ENCODE results near the gene LRP8. TPM values are rescaled to one million over a fixed set of nuclear protein-coding genes. Genes with fewer than 3 reads are reported as not detected.

LRP8 gene
- total and polyA plus RNA-seq, 2 of the 4 experiments (the other 2 are of a cell fraction) = 12.0 to 12.1 TPM

DNA sequence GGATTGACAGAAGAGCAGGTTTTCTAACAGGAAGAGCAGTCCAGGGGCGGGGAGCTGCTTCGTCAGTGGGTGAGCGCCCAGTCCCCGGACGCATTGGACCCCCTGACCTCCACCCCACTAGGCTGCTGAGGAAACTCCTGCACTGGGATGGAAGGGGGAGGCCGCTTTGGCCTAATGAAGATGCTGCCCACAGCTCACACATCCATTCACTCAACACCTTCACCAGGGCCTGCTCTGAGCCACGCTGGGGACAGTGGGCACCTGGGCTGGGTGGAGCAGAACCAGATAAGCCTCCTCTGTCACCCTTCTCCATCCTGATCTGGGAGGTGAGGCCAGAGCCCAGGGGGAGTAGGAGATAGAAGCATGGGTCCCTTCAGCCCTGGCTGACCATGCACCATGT lies 13.3 kb downstream of the LRP8 start:
- intact Hi-C loops (cut with micrococcal nuclease) (no loop called here), dilution Hi-C loops (cut with HindIII; ENCODE audit: low sequenced_read_pairs, unreplicated experiment) (no loop called here), in situ Hi-C loops (cut with MboI; ENCODE audit: low sequenced_read_pairs) (no loop called here)
- Histone ChIP-seq H2BK20ac (ENCODE audit: low read depth, low read length) (no peak overlapping the region), H3K27ac (ENCODE audit: insufficient read depth, low read length) (no peak overlapping the region), H4K8ac (ENCODE audit: low read depth in 2 of 2, low read length in 2 of 2) (no peak overlapping the region), H2BK120ac (ENCODE audit: low read depth, low read length) (no peak overlapping the region), H3K9me3 (ENCODE audit: control insufficient read depth, insufficient read depth, low read length) (no peaks in the 10 kb centered on the region), H3K4me1 (ENCODE audit: control insufficient read depth, insufficient read depth, low read length) (peaks cover 4% of the 10 kb centered on the region; the same call in 1 of the 2 replicates), H3K4me3 (ENCODE audit: insufficient read depth, low read depth, low read length) (no peak overlapping the region), H2BK5ac (ENCODE audit: low read depth, low read length, poor library complexity, severe bottlenecking) (no peak overlapping the region), H2BK15ac (ENCODE audit: low read depth, low read length) (no peak overlapping the region), H3K4ac (ENCODE audit: low read depth, low read length) (no peak overlapping the region), H3K4me2 (ENCODE audit: low read depth, low read length) (no peak overlapping the region), H3K23ac (ENCODE audit: low read depth, low read length) (no peak overlapping the region), H2AK9ac (replicated peaks; ENCODE audit: low read depth, low read length, poor library complexity) (no peak overlapping the region), H4K91ac (ENCODE audit: insufficient read depth, low read depth, low read length) (no peak overlapping the region), H2AK5ac (ENCODE audit: low read depth, low read length) (no peak overlapping the region), H3K36me3 (ENCODE audit: control insufficient read depth, insufficient read depth, low read length) (no peaks in the 10 kb centered on the region), H4K5ac (ENCODE audit: low read depth, low read length) (no peak overlapping the region), H3K9me1 (ENCODE audit: insufficient read depth, low read length) (0 out of 2 replicates have a peak, but pooled peaks cover 5% of the 10 kb centered on the region), H3K56ac (ENCODE audit: extremely low read depth, insufficient read depth, low read length) (no peak overlapping the region), H3K18ac (ENCODE audit: low read depth, low read length) (no peak overlapping the region), H2AFZ (replicated peaks; ENCODE audit: low read length, poor library complexity) (no peak overlapping the region), H4K20me1 (ENCODE audit: insufficient read depth, low read length) (no peaks in the 10 kb centered on the region; the same call in 1 of the 2 replicates), H3K27me3 (ENCODE audit: control insufficient read depth, insufficient read depth, low read length) (no peaks in the 10 kb centered on the region), H3K14ac (replicated peaks; ENCODE audit: low read depth, low read length) (no peak overlapping the region), H3K79me1 (ENCODE audit: low read depth in 1 of 2, low read length in 2 of 2) (0 out of 4 replicates have a peak, but pooled peaks cover 0 to 3% of the 10 kb centered on the region in 2 experiments), H3K9ac (ENCODE audit: low read depth, low read length) (no peak overlapping the region)
- BruUV-seq (replicated peaks) = no TSS peak
- POLR2A ChIA-PET (ENCODE audit: unreplicated experiment) = interaction anchor here (0.7 kb wide), 1 partner anchor 138 kb away, joined by 3 read pairs; no protein-coding TSS in a partner anchor
- DNase-seq (no peak), ATAC-seq (ENCODE audit: low read depth) (no peak)
- CTCF ChIA-PET = no interaction called here
- TF ChIP-seq BHLHE40 (IDR thresholded peaks at IDR 0.05; ENCODE audit: low read depth, low read length) (no peak), RFX5 (IDR thresholded peaks at IDR 0.05; ENCODE audit: low read depth, low read length) (no peak), POLR2A (IDR thresholded peaks at IDR 0.05; ENCODE audit: low read depth, low read length) (no peak), FOS (IDR thresholded peaks at IDR 0.05; ENCODE audit: low read depth, low read length) (no peak), RAD21 (IDR thresholded peaks at IDR 0.05; ENCODE audit: low read length) (no peak), RCOR1 (IDR thresholded peaks at IDR 0.05; ENCODE audit: insufficient replicate concordance, low read length) (no peak), MAFK (IDR thresholded peaks at IDR 0.05; ENCODE audit: low read depth, low read length) (no peak)
- TF ChIP-seq, protein P1, sequence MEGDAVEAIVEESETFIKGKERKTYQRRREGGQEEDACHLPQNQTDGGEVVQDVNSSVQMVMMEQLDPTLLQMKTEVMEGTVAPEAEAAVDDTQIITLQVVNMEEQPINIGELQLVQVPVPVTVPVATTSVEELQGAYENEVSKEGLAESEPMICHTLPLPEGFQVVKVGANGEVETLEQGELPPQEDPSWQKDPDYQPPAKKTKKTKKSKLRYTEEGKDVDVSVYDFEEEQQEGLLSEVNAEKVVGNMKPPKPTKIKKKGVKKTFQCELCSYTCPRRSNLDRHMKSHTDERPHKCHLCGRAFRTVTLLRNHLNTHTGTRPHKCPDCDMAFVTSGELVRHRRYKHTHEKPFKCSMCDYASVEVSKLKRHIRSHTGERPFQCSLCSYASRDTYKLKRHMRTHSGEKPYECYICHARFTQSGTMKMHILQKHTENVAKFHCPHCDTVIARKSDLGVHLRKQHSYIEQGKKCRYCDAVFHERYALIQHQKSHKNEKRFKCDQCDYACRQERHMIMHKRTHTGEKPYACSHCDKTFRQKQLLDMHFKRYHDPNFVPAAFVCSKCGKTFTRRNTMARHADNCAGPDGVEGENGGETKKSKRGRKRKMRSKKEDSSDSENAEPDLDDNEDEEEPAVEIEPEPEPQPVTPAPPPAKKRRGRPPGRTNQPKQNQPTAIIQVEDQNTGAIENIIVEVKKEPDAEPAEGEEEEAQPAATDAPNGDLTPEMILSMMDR (conservative IDR thresholded peaks at IDR 0.05; ENCODE audit: low read depth, low read length) = no peak
- TF ChIP-seq, protein P2, sequence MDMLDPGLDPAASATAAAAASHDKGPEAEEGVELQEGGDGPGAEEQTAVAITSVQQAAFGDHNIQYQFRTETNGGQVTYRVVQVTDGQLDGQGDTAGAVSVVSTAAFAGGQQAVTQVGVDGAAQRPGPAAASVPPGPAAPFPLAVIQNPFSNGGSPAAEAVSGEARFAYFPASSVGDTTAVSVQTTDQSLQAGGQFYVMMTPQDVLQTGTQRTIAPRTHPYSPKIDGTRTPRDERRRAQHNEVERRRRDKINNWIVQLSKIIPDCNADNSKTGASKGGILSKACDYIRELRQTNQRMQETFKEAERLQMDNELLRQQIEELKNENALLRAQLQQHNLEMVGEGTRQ (IDR thresholded peaks at IDR 0.05; ENCODE audit: low read depth, low read length) = no peak
- TF ChIP-seq, protein P3, sequence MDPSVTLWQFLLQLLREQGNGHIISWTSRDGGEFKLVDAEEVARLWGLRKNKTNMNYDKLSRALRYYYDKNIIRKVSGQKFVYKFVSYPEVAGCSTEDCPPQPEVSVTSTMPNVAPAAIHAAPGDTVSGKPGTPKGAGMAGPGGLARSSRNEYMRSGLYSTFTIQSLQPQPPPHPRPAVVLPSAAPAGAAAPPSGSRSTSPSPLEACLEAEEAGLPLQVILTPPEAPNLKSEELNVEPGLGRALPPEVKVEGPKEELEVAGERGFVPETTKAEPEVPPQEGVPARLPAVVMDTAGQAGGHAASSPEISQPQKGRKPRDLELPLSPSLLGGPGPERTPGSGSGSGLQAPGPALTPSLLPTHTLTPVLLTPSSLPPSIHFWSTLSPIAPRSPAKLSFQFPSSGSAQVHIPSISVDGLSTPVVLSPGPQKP (IDR thresholded peaks at IDR 0.05; ENCODE audit: borderline replicate concordance, low read depth, low read length) = no peak
- WGBS, 2 experiments (ENCODE audit: extremely low coverage in 2 of 2, insufficient read length in 1 of 2) = no CpG with 5 or more reads among the region's 7 CpGs

Measured in IMR-90 (cell line).